Mesendoderm (in vitro differentiated cells): ENCODE data around the gene F7.

Experiments
- DNase-seq: peaks from one replicate; pipeline ENCODE4 v3.0.0; 2013
- H2AK5ac ChIP-seq: 2 replicates; pipeline ENCODE4 v1.6.1; 2013; ENCODE audit warnings: low read length, inconsistent platforms
- H2BK120ac ChIP-seq: 2 replicates; pipeline ENCODE4 v1.6.1; 2013; ENCODE audit warnings: low read depth, mild to moderate bottlenecking, low read length, moderate library complexity, mixed read lengths
- H2BK15ac ChIP-seq: replicated peaks from 2 replicates; pipeline ENCODE4 v1.6.1; 2013; ENCODE audit warnings: low read depth, mild to moderate bottlenecking, moderate library complexity
- H2BK5ac ChIP-seq: 2 replicates; pipeline ENCODE4 v1.6.1; 2013; ENCODE audit warnings: low read length, inconsistent platforms
- H3K18ac ChIP-seq: 2 replicates; pipeline ENCODE4 v1.6.1; 2013; ENCODE audit warnings: mild to moderate bottlenecking, low read length, mixed read lengths
- H3K23ac ChIP-seq: one replicate; pipeline ENCODE4 v1.6.1; 2013; ENCODE audit warnings: low read length
- H3K27ac ChIP-seq: 2 replicates; pipeline ENCODE4 v1.5.1; 2013; ENCODE audit warnings: low read depth, mild to moderate bottlenecking, inconsistent platforms, low read length, moderate library complexity
- H3K27me3 ChIP-seq: 2 replicates; pipeline ENCODE4 v1.6.1; 2013; ENCODE audit warnings: low read length, control low read depth, mild to moderate bottlenecking, inconsistent platforms; ENCODE audit not compliant: insufficient read depth, poor library complexity
- H3K36me3 ChIP-seq: 2 replicates; pipeline ENCODE4 v1.6.1; 2013; ENCODE audit warnings: low read length, inconsistent platforms; ENCODE audit not compliant: control insufficient read depth, insufficient read depth
- H3K4ac ChIP-seq: one replicate; pipeline ENCODE4 v1.6.1; 2013; ENCODE audit warnings: low read depth, mild to moderate bottlenecking, low read length, moderate library complexity
- H3K4me1 ChIP-seq: 2 replicates; pipeline ENCODE4 v1.6.1; 2013; ENCODE audit warnings: low read depth, low read length, inconsistent platforms; ENCODE audit not compliant: control insufficient read depth
- H3K4me2 ChIP-seq: 2 replicates; pipeline ENCODE4 v1.6.1; 2013; ENCODE audit warnings: low read length
- H3K4me3 ChIP-seq: 2 replicates; pipeline ENCODE4 v1.5.1; 2013; ENCODE audit warnings: mild to moderate bottlenecking, low read length
- H3K56ac ChIP-seq: one replicate; pipeline ENCODE4 v1.6.1; 2013; ENCODE audit warnings: low read length
- H3K79me1 ChIP-seq: 2 replicates; pipeline ENCODE4 v1.6.1; 2013; ENCODE audit warnings: low read length, inconsistent platforms
- H3K79me2 ChIP-seq: 2 replicates; pipeline ENCODE4 v1.6.1; 2013; ENCODE audit warnings: mild to moderate bottlenecking, low read length; ENCODE audit not compliant: control insufficient read depth, insufficient read depth
- H3K9ac ChIP-seq: 2 replicates; pipeline ENCODE4 v1.6.1; 2013; ENCODE audit warnings: low read length, inconsistent platforms
- H4K5ac ChIP-seq: one replicate; pipeline ENCODE4 v1.6.1; 2013; ENCODE audit warnings: low read length
- H4K8ac ChIP-seq: one replicate; pipeline ENCODE4 v1.6.1; 2013; ENCODE audit warnings: low read depth, mild to moderate bottlenecking, control low read depth, low read length, moderate library complexity
- WGBS: extraction: QIAGEN DNeasy Blood & Tissue Kit; methylation state at CpG from one replicate; pipeline ENCODE4 v1.1.7; 2013; ENCODE audit warnings: low lambda C conversion rate, missing lambda C conversion rate; ENCODE audit not compliant: insufficient coverage; ENCODE audit errors: extremely low coverage; 5-methylcytosine and 5-hydroxymethylcytosine counted together

The F7 gene

DNA sequence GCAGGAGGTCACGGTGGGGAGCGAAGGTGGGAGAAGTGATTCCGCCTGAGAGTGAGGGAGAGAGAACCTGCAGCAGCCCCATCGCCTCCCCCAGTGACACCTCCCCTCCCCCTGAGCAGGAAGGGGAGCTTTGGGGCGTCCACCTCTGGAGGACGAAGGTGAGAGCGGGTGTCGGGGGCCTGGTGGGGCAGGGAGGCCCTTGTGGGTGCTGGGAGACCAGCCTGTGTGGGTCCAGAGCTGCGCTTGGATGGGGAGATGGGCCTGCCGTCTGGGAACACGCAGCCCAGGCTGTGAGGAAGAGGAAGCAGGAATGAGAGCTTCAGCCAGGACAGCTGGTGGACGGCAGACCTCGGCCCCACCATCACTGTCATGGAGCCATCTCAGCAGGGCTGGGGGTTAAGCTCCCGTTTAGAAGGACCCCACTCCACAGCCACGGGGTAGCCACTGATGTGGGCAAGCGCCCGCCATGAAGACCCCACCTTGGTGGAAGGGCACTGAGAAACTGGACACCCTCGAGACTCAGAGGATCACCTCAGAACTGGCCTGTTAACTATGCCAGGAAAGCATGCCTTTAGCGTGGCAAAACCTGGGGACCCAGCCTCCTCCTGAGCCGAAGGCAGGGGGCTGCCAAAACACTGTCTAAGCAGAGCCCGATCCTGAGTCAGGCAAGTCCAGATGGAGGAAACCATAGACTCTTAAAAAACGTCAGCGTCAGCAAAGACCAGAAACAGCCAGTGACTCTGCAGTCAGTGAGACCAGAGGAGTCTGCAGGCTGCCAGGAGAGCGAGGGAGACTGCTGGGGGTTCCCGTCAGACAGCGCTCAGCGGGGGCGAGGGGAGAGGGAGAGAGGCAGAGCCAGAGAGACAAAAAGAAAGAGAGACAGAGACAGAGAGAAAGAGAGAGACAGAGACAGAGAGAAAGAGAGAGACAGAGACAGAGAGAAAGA is 46.4 kb downstream of the F7 start:
- no peaks in the 10 kb centered on the region for H3K36me3 ChIP-seq
- H3K4me3 ChIP-seq: no peak overlapping the region
- no peaks in the 10 kb centered on the region for H3K4me1 ChIP-seq
- H3K4me2 ChIP-seq: no peak overlapping the region
- H4K5ac ChIP-seq: no peak overlapping the region
- H2BK15ac ChIP-seq: no peak overlapping the region
- H2BK5ac ChIP-seq: no peak overlapping the region
- no peak overlapping the region for H3K4ac ChIP-seq
- H3K56ac ChIP-seq: peak overlapping the region; percentile 50
- peak; percentile 31 for DNase-seq
- no peak overlapping the region for H3K27ac ChIP-seq
- no peak overlapping the region for H3K18ac ChIP-seq
- H3K27me3 ChIP-seq: no peaks in the 10 kb centered on the region
- H3K79me1 ChIP-seq: no peaks in the 10 kb centered on the region
- H4K8ac ChIP-seq: no peak overlapping the region
- no peak overlapping the region for H2AK5ac ChIP-seq
- no peak overlapping the region for H2BK120ac ChIP-seq
- no peak overlapping the region for H3K23ac ChIP-seq
- H3K79me2 ChIP-seq: no peaks in the 10 kb centered on the region
- no peak overlapping the region for H3K9ac ChIP-seq
- no CpG with 5 or more reads among the region's 28 CpGs for WGBS

DNA sequence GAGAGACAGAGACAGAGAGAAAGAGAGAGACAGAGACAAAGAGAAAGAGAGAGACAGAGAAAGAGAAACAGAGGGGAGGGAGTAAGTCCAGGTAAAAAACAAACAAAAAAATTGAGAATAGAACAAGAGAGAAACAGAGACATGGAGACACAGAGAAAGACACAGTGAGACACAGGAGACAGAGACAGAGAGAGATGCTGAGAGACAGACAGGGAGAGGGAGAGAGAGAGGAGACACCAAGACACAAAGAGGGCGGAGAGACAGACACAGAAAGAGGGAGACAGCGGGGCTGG is 47.0 kb downstream of the F7 start:
- Histone ChIP-seq H3K4me3 (no peak overlapping the region), H3K27ac (no peak overlapping the region), H3K79me2 (no peaks in the 10 kb centered on the region), H3K79me1 (no peaks in the 10 kb centered on the region), H2BK120ac (no peak overlapping the region), H4K8ac (no peak overlapping the region), H3K4me2 (peak overlapping the region; percentile 96), H3K4me1 (peaks cover 2% of the 10 kb centered on the region), H3K9ac (peak overlapping the region; percentile 63), H2BK5ac (no peak overlapping the region), H2BK15ac (no peak overlapping the region), H3K27me3 (no peaks in the 10 kb centered on the region), H3K23ac (no peak overlapping the region), H3K56ac (peak overlapping the region; percentile 86), H3K18ac (no peak overlapping the region), H2AK5ac (no peak overlapping the region), H3K36me3 (no peaks in the 10 kb centered on the region), H3K4ac (no peak overlapping the region), H4K5ac (no peak overlapping the region)
- no peak for DNase-seq
- no CpG with 5 or more reads among the region's 2 CpGs for WGBS

DNA sequence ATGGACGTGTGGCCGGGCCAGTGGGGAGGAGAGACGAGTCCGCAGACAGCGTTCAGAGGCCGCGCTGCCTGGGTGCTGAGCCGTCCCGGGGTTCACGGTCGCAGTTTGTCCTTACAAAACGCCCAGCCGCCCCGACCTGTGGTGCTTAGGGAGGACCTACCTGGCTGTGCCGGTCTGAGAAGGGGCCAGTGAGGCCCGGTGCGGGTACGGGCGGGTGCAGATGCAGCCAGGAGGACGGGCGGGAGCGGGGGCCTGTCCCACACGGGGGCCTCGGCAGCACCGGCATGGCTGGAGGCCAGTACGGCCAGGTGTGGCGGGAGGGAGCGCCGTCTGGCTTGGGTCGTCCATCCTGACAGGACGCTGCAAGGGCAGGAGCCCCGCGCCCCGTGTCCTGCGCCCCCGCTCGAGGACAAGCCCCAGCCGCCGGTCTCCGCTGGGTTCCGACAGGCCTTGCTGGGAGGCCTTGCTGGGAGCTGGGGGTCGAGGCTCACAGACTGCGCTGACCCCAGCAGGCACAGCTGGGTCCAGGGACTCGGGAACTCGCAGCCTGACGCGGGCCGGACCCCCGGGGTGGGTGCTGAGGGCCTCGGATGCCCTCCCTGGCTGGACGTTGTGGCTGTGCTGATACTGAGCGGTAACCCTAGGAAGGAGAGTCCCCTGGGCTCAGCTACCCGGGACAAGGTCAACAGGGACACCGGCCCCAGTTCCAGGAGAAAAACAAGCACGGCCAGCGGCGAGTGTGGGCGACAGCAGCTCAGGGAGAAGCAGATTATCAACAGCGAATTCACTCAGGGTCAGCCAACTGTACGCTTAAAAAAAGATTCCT is 47.6 kb downstream of the F7 start:
- Histone ChIP-seq H3K27me3 (no peaks in the 10 kb centered on the region), H2BK15ac (no peak overlapping the region), H3K79me2 (no peaks in the 10 kb centered on the region), H3K23ac (peak overlapping the region; percentile 57), H3K4me3 (peak overlapping the region; percentile 8), H3K4me1 (peaks cover 2% of the 10 kb centered on the region), H2BK120ac (no peak overlapping the region), H3K36me3 (no peaks in the 10 kb centered on the region), H4K5ac (no peak overlapping the region), H2AK5ac (no peak overlapping the region), H3K27ac (no peak overlapping the region), H2BK5ac (no peak overlapping the region), H3K4me2 (peak overlapping the region; percentile 96), H3K79me1 (no peaks in the 10 kb centered on the region), H3K18ac (peak overlapping the region; percentile 7), H4K8ac (no peak overlapping the region), H3K9ac (peak overlapping the region; percentile 63), H3K56ac (peak overlapping the region; percentile 86), H3K4ac (no peak overlapping the region)
- no CpG with 5 or more reads among the region's 60 CpGs for WGBS
- DNase-seq: peak; percentile 55

GRCh38 chr13:113153810-113154748 is 48.5 kb downstream of the F7 start:
- no peak overlapping the region for H2BK120ac ChIP-seq
- H3K18ac ChIP-seq: no peak overlapping the region
- peak overlapping the region; percentile 63 for H3K9ac ChIP-seq
- no peak overlapping the region for H4K5ac ChIP-seq
- no peak overlapping the region for H3K4ac ChIP-seq
- H3K4me2 ChIP-seq: peak overlapping the region; percentile 96
- H3K4me3 ChIP-seq: no peak overlapping the region
- H2BK5ac ChIP-seq: no peak overlapping the region
- no peak overlapping the region for H4K8ac ChIP-seq
- H3K27ac ChIP-seq: no peak overlapping the region
- peak; percentile 54 for DNase-seq
- H3K79me2 ChIP-seq: no peaks in the 10 kb centered on the region
- no peaks in the 10 kb centered on the region for H3K79me1 ChIP-seq
- H3K56ac ChIP-seq: peak overlapping the region; percentile 42
- no peaks in the 10 kb centered on the region for H3K36me3 ChIP-seq
- H3K27me3 ChIP-seq: no peaks in the 10 kb centered on the region
- WGBS: no CpG with 5 or more reads among the region's 76 CpGs
- no peak overlapping the region for H3K23ac ChIP-seq
- no peak overlapping the region for H2BK15ac ChIP-seq
- H3K4me1 ChIP-seq: peaks cover 2% of the 10 kb centered on the region
- no peak overlapping the region for H2AK5ac ChIP-seq

DNA sequence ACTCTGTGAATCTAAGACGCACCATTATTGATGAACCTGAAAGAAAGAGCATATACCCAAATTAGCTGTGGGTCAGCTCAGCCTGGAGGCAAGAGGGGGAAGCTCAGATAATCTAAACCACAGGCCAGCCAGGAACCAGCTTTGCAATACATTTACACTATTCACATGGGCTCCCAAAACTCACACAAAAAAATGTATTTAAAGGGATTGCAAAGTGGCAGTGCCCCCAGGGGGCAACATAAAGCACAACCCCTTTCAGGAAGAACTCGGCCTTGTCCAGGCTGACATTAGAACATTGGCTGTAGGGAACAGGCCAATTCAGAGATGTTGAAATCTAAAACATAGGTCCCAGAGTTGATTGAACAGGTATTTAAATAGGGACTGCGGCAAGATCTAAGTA is 49.6 kb downstream of the F7 start:
- Histone ChIP-seq H2BK120ac (no peak overlapping the region), H3K23ac (no peak overlapping the region), H3K79me2 (no peaks in the 10 kb centered on the region), H3K56ac (no peak overlapping the region), H3K4me3 (no peak overlapping the region), H3K4me2 (no peak overlapping the region), H2BK15ac (no peak overlapping the region), H3K79me1 (no peaks in the 10 kb centered on the region), H3K4me1 (peaks cover 2% of the 10 kb centered on the region), H3K18ac (no peak overlapping the region), H3K27me3 (no peaks in the 10 kb centered on the region), H3K4ac (no peak overlapping the region), H3K9ac (no peak overlapping the region), H4K5ac (no peak overlapping the region), H3K36me3 (no peaks in the 10 kb centered on the region), H4K8ac (no peak overlapping the region), H3K27ac (no peak overlapping the region), H2AK5ac (no peak overlapping the region), H2BK5ac (no peak overlapping the region)
- no CpG with 5 or more reads among the region's 3 CpGs for WGBS
- DNase-seq: no peak
